Caki2 (cell line): ENCODE results near the gene SVIL. TPM values are rescaled to one million over a fixed set of nuclear protein-coding genes. Genes with fewer than 3 reads are reported as not detected.

Experiments used
- DNase-seq: peaks from one replicate; pipeline ENCODE4 v3.0.0-alpha.2; 2015; ENCODE audit warnings: low read depth
- in situ Hi-C: cut with HindIII; loops from 2 replicates; pipeline ENCODE4 v1.10.0; 2016; ENCODE audit warnings: low sequenced_read_pairs, low pct_unique_long_range_greater_than_20kb, mixed read lengths
- total RNA-seq: library from RNA; depleted of rRNA; stranded (reverse); fragments of >200 nt; shearing (Covaris generic); gene quantifications from 2 replicates; pipeline ENCODE4 v1.2.3, GENCODE V29; 2014; ENCODE audit warnings: low replicate concordance; rRNA removed

The SVIL gene
- total RNA-seq: 59.4 and 65.4 TPM in 2 replicates

GRCh38 chr10:29634764-29635625 lies at the start of gene SVIL:
TSS of gene SVIL (minus strand) at chr10:29634971. CDS start at chr10:29555058, 79,913 bp downstream.
- in situ Hi-C loops: no loop called here
- DNase-seq: no peak

- DNase-seq: no peak
- in situ Hi-C loops: no loop called here
Measured at GRCh38 chr10:29681676-29682448, 47.1 kb upstream of the SVIL start.

GRCh38 chr10:29680091-29680490 lies 45.3 kb upstream of the SVIL start:
- in situ Hi-C loops: no loop called here
- peak; percentile 58 for DNase-seq

GRCh38 chr10:29676732-29677131 lies 42.0 kb upstream of the SVIL start:
- in situ Hi-C loops: no loop called here
- no peak for DNase-seq

- in situ Hi-C loops: no loop called here
- no peak for DNase-seq
Measured at GRCh38 chr10:29675984-29676383, 41.2 kb upstream of the SVIL start.

- in situ Hi-C loops: no loop called here
- no peak for DNase-seq
Measured at GRCh38 chr10:29671968-29672367, 37.2 kb upstream of the SVIL start.

GRCh38 chr10:29671228-29671780 lies 36.5 kb upstream of the SVIL start:
- in situ Hi-C loops: no loop called here

GRCh38 chr10:29670761-29671160 lies 36.0 kb upstream of the SVIL start:
- in situ Hi-C loops: no loop called here

More at GRCh38 chr10:29671228-29671780, 36.5 kb upstream of the SVIL start:
- no peak for DNase-seq

GRCh38 chr10:29669149-29669548 lies 34.4 kb upstream of the SVIL start:
- no peak for DNase-seq
- in situ Hi-C loops: no loop called here

More at GRCh38 chr10:29670761-29671160, 36.0 kb upstream of the SVIL start:
- no peak for DNase-seq

GRCh38 chr10:29668628-29669027 lies 33.9 kb upstream of the SVIL start:
- DNase-seq: peak; percentile 94
- in situ Hi-C loops: no loop called here

GRCh38 chr10:29667191-29667590 lies 32.4 kb upstream of the SVIL start:
- in situ Hi-C loops: no loop called here
- DNase-seq: no peak

- no peak for DNase-seq
- in situ Hi-C loops: no loop called here
Measured at GRCh38 chr10:29666201-29666600, 31.4 kb upstream of the SVIL start.

- DNase-seq: no peak
- in situ Hi-C loops: no loop called here
Measured at GRCh38 chr10:29663718-29664117, 28.9 kb upstream of the SVIL start.

GRCh38 chr10:29658984-29659965 lies 24.5 kb upstream of the SVIL start:
- DNase-seq: peak; percentile 100
- in situ Hi-C loops: no loop called here

- DNase-seq: no peak
Measured at GRCh38 chr10:29657719-29658274, 23.0 kb upstream of the SVIL start.

GRCh38 chr10:29656451-29656992 lies 21.8 kb upstream of the SVIL start:
- in situ Hi-C loops: no loop called here
- DNase-seq: no peak

More at GRCh38 chr10:29657719-29658274, 23.0 kb upstream of the SVIL start:
- in situ Hi-C loops: no loop called here

GRCh38 chr10:29652192-29652591 lies 17.4 kb upstream of the SVIL start:
- no peak for DNase-seq
- in situ Hi-C loops: no loop called here
